Posterior cingulate gyrus (tissue), 11 donors: ENCODE results near the gene LHPP.
A peak's percentile ranks its signal among the peaks of the same experiment; 100 is the strongest.

Experiments
- DNase-seq, 10 donors: peaks; one replicate each; pipeline versions ENCODE4 v3.0.0 to v3.0.0-alpha.2; 2020 to 2021; ENCODE audit warnings: mixed read lengths in 3 of 10
- intact Hi-C: fragments of 100-400 bp; cut with DNase I; formaldehyde crosslinking; loops from one replicate; pipeline ENCODE4 v1.15.1; 2023

The LHPP gene

DNA sequence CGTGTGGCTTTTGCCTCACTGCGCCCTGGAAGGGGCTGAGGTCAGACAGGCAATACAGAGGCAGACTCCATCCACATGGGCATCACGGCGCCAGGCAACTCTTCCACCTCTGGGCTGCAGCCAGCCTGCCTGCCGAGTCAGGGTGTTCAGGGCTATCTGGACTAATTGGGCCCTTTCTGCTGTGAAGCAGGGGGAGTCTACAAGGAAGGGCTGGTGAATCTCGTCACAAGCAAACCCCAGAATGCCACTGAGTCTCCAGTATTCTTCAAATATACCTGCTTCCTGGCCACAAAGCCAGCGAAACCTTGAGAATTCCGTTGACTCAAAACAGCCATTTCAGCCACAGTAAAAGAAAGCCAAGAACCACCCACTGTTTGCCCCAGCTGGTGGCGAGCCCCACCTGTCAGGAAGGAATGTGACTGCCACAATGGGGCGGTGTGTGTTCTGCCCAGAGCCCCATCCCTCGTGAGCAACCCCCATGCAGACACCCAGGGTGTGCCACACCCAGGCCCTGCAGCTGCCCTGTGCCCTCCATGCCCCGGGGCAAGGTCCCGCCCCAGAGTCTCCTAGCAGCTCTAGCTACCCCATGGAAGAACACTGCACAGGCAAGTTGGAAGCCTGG, 165.2 kb downstream of the LHPP start:
- no peak for DNase-seq
- intact Hi-C loops: no loop called here

DNA sequence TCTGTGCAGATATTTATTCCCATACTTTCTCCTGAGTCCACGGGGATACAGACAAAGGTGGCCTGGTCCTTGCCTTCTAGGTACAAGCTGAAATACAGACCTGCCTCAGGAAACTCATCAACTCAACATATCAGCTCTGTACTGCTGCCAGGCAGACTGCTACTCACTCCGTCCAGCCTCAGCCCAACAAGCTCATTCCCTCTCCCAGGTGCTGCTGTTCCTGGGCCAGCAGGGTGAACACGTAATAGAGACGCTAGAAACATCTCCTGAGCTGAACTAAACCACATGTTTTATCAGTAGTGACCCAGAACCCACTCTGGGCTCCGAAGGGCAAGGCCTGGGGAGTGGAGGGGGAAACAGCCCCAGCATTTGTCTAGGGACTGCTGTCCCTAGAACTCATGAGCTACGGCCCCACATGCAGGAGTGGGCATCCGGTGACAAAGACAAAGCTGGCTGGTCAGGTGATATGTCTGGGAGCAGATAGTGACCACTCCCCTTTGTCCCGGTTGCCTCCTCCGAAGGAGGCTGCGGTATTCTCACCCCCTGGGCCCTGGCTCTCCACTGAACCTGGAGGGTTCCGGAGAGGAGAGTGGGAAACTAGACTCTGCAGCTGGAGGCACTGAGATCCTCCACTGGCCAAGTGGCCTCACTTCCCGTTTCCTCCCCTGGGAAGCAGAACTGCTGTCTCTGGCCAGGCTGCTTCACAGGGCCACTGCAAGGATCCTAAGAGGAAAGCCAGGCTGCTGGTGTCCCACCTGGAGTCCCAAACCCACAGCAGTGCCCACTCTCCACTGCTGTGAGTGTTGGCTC, 166.4 kb downstream of the LHPP start:
- intact Hi-C loops: no loop called here
- no peak for DNase-seq

DNA sequence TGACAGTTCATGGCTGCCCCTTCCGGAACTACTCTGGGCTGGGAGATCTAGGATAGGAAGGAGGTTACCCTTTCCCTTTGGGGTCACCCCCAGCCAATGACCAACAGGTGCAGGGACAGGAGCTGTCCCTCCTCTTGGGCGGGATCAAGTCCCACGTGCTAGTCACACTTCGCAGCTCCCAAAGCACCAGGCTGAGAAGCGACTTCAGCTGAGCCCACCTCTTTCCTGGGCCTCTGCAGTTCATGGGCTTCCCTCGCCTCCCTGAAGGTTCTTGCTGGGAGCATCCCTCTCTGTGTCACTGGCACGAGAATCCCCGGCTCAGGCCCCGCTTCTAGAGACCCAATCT, 167.0 kb downstream of the LHPP start:
- DNase-seq: no peak
- intact Hi-C loops: no loop called here

DNA sequence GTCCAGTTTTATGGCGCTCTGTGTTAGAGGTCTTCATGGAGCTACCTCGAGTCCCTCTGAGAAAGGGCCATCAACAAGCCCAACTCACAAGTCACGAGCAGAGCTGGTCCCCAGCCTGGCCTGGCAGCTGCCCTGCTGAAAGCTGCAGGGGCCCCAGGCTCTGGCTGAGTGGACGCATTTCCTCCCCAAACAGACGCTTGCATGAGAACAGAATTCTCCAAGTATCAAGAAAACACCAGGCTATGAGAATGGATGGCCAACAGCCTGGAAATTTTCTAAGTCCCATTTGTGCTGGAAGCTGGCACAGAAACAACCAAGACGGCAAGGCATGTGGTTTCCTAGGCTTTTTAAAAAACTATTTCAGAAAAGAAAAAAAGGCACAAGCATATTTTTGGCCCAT, 167.8 kb downstream of the LHPP start:
- peak in 8 of 10 donors; percentile 45 to 93 (median 62) for DNase-seq
- intact Hi-C loops: no loop called here

DNA sequence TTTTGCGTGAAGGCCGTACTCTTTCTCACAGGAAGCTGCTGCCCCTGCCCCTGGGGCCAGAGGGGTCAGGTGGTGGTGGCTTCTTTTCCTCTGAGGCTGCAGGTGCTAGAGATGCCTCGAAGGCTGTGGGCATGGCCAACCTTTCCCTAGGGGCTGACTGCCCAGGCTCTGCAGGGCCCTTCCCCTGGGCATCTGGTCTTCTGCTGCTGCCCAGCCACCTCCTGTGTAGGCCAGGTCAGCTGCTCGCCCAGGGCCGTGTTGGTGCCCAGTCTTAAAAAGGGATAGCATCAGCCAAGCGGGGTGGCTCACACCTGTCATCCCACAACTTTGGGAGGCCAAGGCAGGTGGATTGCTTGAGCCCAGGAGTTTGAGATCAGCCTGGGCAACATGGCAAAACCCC, 168.2 kb downstream of the LHPP start:
- intact Hi-C loops: loop anchor here (5.0 kb wide), 1 partner anchor 112 kb away; the partner anchor contains the start of gene FAM53B
- DNase-seq: no peak

DNA sequence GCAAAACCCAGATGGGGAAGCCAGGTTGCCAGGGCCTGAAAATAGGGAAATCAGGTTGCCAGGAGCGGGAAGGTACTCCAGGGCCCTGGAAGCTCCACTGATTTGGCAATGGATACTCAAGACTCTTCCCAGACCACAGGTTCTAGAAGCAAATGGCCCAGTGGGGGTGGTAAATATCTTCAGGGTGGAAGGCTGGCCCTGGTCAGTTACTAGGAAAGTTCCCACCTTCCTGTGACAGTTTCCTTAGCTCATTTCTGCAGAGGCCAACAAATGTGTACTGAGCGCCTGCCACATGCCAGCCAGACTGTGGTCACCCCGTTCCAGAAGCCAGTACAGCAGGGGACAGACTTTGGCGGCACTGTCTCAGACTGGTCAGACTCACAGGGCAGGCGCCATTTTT, 168.9 kb downstream of the LHPP start:
- intact Hi-C loops: loop anchor here (5.0 kb wide), 1 partner anchor 112 kb away; the partner anchor contains the start of gene FAM53B
- DNase-seq: no peak

DNA sequence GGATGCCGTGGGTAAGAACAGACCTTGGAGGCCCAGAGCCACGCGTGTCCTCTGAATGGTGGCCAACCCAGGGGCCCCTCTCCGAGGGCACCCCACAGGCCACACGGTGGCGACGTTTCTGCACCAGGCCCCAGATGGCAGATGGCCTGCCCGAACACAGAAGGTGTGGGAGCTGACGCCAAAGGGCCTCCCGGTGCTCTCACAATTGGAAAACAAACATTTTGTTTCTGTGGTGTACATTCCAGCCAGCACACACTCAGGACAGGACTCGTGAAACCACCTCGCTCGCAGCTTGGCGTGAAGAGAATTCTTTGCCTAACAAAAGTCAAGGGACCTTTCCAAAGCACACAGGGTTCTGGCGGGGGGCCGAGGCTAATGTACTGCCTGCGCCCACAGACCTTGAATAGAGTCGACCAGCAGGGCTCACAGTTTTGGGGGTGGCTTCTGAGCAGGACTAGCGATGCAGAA, 170.5 kb downstream of the LHPP start:
- intact Hi-C loops: loop anchor here (5.0 kb wide), 1 partner anchor 110 kb away; the partner anchor contains the start of gene FAM53B
- DNase-seq: peak in 3 of 10 donors; percentile 47 to 93 (median 66)

DNA sequence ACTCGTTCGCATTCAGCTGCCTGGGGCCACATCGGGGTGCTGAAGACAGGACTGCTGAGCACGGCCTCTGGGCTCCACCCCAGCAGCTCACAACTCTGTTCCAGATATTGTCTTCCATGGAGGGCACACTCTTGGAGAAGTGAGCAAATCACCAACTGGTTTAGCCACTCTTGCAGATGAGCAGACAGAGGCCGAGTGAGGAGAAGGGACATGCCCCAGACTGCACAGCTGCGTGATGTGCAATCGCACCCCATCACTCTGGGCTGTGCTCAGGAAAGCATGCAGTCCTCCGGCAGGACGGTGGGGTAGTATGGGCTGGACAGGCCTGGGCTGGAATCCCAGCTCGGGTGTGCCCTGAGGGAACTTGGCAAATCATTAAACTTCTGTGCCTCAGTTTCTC, 170.9 kb downstream of the LHPP start:
- intact Hi-C loops: loop anchor here (5.0 kb wide), 1 partner anchor 110 kb away; the partner anchor contains the start of gene FAM53B
- peak in 2 of 10 donors; percentile 64 to 83 for DNase-seq

DNA sequence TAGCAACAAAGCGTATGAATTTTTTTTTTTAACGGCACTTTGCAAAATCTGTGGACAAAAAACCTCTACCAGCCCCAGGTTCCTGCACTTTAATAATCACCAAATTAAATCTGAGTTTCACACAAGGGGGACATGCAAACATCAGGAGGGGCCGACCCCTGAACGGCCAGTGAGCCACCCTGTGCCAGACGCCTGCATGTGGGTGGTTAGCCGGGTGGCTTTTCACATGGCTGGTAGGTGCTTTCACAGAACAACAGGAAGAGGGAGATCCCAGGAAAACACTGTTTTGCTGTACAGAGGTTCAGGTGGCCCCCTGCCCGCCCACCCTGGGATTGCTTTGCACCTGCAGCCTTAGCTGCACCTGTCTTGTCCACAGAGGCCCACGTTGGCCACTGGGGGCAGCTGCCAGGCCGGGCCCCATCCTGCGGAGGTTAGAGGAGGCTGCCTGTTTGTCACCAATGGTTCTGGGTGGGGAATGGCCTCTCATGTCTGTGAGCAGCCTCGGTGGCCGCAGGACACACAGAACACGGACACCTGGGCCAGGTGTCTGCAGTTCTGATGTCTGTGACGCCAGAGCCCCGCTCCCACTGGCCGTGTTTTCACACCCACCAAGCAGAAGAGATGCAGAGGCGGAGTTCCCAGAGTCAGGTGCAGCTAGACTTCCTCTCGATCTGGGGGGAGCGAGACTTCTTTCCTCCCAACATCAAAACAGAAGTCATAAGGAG, 174.8 kb downstream of the LHPP start:
- DNase-seq: peak in 3 of 10 donors; percentile 67 to 84 (median 77)
- intact Hi-C loops: no loop called here

DNA sequence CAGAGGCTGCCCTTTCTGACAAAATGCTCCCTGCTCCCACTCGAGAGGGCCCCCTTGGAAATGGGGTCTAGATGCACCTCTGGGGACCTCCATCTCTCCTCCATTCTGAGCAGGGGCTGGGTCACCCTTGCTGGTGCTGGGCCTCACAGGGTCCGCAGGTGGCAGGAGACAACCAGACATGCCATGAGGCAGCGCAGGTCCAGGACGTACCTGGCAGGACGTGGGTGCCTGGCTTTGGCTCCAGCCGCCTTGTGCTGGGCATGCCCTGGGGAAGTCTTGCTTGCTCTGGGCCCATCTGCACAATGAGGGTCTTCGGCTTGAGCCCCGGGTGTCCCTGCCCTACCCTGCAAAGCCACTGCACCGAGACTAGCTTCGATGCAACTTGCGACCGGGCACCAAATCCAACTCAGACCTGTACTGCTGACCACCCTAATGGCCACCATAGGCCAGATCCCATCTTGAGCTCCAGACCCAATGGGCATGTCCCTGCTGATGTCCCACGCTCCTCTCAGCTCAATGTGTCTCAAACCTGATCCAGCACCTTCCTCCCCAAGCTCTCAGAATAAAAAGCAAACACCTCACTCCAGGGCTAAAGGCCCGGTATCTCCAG, 175.6 kb downstream of the LHPP start:
- DNase-seq: peak in 3 of 10 donors; percentile 62 to 72 (median 64)
- intact Hi-C loops: no loop called here

DNA sequence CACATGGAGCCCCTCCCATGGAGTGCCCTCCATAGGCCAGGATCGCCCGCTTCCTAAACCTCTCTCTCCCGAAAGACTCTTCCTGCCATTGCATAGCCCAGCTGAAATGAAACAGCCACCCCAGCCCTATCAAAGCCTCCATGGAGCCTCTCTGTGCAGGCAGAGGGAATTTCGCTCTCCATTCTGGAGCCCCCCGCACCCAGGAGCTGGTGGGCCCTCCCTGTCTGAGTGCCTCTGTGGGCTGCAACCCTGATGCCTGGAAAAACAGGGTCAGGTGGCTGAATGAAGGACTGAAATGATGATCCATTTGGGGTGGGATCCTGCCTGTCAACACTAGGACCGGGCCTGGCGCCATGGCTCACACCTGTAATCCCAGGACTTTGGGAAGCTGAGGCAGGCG, 176.1 kb downstream of the LHPP start:
- intact Hi-C loops: no loop called here
- DNase-seq: peak in 3 of 10 donors; percentile 33 to 52 (median 49)

DNA sequence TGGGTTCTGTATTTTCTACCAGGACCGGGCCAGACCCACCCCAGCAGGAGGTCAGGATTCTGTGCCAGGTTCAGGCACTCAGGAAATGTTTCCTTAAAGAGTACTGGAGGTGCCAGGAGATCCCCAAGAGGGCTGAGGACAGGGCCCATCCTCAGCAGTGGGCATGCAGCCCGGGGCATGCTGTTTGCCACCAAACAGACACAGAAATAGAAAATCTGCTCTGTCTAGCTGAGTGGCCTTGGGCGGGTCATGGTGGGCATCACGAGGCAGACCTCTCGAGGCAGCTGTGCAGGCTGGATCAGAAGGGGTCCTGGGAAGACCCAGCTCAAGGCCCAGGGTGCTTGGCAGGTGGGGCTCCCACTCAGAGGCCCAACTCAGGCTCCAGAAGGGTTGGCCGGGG, 177.6 kb downstream of the LHPP start:
- peak in 3 of 10 donors; percentile 51 to 72 (median 70) for DNase-seq
- intact Hi-C loops: no loop called here

DNA sequence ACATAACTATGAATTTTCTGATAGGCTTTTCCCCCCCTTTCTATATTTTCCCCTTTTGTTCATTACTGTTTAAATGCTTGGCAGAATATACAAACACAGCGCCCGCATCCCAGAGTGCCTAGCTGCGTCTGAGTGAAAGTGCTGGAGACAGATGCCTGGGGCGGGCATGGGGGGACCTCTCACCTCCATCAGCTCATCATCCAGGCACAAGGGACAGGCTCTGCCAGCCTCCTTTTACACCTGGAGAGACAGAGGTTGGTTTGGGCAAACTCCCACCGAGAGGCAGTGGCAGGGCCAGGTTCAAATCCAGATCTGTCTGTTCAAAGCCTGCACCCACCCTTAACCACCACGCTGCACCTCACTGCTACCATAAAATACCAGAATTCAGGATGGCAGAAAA, 178.0 kb downstream of the LHPP start:
- intact Hi-C loops: no loop called here
- DNase-seq: peak in 3 of 10 donors; percentile 27 to 53 (median 47)

DNA sequence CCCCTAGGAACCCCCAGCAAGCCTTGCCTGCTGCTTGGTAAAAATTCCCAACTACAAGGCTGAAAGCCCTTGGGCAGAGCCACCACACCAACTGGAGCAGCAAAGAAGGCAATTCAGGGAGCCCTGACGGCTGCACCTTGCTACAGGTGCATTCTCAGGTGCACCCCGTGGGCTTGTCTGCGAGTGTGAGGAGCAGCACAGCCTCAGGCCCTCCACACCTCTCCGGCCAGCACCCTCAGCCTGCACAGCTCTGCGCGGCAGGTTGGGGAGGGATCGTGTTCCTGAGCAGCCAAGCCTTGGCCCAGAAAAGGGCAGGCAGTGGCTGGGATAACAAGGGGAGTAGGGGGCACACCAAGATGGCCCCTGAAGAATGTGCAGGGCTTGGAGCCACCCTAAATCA, 178.4 kb downstream of the LHPP start:
- DNase-seq: peak in 2 of 10 donors; percentile 39 to 67
- intact Hi-C loops: no loop called here

DNA sequence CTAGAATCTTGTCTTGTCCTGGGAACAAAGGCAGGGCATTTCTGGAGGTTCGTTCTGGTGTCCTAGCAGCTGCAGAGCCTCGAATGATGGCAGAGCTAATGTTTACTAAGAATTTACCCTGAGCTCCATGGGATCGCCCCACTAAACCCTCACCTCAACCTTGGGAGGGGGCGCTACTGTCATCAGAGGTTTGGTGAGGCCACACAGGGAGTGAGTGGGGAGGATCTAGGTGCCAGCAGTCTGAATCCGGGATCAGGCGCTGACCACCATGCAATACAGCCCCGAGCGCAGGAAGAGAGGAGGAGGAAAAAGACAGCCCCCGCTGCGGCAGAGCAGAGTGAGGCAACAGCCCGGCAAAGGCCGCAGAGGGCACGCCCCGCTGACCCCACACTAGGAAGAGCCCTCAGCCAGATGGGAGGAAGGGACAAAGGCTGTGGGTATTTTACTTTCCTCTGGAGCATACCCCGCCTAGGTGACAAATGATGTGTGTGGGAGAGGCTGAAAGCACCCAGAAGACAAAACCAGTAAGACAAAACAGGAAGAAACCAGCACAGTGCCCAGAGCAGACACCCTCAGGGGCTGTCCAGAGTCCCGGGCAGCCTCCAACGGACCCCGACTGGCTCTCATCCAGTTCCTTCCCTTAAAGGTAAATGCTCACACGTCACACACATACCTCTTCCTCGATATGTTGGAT, 179.1 kb downstream of the LHPP start:
- intact Hi-C loops: no loop called here
- DNase-seq: peak in 2 of 10 donors; percentile 67 to 86

DNA sequence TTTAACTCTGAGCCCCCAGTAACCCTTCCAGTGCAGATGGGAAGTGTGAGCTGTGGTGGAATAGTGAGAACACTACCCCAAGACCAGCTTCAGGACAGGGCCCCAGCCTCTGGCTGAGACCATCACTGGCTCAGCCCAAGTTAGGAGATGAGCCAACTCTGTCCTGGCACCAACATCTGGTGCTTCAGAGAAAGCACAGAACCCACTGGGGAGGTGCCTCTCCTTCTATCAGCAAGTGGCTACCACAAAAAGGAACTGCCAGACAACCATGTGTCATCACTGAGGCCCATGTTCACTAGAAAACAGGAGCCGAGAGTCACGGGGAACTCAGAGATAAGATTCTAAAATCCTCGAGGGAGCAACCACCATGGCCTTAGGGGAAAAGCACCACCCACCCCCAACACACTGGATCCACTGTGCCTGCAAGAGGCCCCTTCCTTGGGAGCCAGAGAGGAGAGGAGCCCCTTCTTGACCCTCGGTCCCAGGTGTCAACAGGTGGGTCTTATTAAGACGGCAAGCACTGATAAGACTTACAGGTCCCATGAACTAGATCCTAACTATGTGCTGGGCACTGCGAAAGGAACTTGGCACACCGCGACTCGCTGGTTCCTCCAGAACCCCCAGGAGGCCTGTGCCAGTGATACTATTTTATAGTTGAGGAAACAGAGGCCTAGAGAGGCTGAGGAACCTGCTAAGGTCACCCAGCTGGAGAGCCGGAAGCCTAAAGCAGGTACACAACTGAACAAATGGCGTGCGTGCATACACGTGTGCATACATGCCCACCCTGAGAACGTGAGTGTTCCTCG, 179.9 kb downstream of the LHPP start:
- intact Hi-C loops: no loop called here

DNA sequence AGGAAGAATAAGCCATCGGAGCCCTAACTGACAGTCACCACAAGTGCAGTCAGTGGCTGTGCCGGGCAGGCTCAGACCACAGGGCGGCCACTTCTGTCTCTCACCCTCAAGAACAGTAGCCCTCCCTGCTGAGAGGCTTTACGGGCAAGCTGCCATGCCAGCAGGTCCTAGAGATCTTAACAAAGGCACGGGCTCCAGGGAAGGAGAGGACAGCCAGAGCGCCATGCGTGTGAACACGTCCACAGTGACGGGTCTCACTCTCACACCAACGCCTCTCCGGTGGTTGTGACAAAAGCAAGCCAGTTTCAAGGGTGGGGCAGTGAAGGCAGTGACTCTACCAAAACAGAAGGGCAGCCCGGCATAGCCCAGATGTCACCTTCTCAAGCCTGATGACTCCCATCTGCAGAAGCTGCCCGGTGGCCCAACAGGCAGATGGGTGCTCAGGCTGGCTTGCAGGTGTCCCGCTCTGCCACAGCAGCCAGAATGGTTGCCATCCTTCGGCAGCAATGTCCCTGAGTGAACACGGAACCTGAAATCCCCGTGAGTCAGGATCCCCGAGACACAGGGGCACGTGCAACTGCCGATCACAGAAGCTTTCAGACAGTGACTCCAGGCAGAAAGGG, 180.6 kb downstream of the LHPP start:
- peak in 3 of 10 donors; percentile 52 to 87 (median 71) for DNase-seq
- intact Hi-C loops: no loop called here

More for the DNA sequence above, 179.9 kb downstream of the LHPP start:
- peak in 2 of 10 donors; percentile 60 to 84 for DNase-seq

DNA sequence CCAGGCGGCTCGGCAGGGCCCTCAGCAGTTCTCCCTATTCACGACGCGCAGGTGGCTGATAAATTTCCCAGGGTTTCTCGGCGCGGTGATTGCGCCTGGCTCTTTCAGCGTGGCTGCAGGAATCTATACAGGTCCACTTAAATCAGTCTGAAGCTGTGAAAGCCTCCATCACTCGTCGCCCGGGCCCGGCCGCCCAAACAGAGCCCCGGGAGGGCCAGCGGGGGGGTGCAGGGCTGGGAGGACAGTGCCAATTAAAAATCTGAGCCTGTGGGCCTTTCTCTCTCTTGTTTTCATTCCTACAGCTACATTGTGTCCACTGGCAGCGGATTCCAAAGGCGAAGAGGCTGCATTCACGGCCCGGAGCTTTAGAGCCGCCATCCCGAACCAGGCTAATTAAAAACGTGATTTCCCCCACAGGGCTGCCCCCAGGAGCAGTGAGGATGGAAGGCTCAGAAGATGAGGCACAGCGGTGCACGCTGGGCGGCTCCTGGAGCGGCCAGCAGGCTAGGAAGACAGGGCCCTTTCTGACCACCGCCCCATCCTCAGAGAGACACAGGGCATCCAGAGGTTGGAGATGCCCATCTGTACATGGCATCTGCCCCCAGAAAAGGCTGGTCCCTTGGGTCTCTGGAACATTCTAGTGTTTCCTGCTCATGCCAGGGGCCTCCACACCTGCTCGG, 181.8 kb downstream of the LHPP start:
- DNase-seq: peak in 3 of 10 donors; percentile 68 to 85 (median 81)
- intact Hi-C loops: no loop called here
